Hippocampal formation (tissue), 2 donors: Measurements from ENCODE around the gene TOPAZ1.
A peak's percentile ranks its signal among the peaks of the same experiment; 100 is the strongest.
"Not testable (repeated sequence)": the region's sequence is repeated elsewhere in the genome, so short reads cannot be mapped to it uniquely, and the experiment has no call there.

Experiments used
- DNase-seq, 2 donors: peaks; one replicate each; lab custom pipeline; 2025; lab: John Stamatoyannopoulos, UW

Gene TOPAZ1

DNA sequence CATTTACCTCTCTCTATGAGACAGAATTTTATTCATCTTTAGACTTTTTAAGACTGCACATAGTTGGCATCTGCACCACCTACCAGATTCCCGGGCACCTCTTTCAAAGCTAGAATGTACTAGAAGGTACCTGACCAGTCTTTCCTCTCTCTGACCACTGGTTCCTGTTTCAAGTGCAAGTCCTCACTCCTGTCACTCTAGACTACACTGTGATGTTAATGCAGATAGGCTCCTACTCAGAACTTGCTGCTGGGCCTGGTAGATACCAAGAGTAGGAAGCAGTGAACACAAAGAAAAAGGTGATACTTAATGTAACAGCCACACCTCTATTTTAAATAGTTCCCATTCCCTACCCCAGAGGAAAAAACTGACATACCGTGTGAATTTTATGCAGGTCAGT lies 88.8 kb downstream of the TOPAZ1 start:
- no peak for DNase-seq

DNA sequence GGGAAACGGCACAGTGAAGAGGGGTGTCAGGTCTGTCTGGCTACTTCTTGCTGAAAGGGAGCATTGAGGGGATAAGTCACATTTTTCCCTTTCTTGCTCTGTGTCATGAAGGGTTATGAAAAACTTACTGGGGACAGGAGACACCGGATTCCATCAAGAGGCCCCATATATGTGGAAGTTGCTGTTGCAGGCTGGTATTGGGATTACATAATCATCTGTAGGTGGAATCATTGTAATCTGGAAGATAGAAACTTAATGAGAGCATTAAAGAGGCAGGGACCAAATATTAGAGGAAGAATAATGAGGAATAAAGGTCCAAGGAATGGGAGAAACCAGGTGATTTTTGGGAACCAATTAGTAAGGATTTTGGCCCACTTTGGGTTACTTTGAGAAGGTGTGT lies 92.6 kb downstream of the TOPAZ1 start:
- DNase-seq, result no peak

DNA sequence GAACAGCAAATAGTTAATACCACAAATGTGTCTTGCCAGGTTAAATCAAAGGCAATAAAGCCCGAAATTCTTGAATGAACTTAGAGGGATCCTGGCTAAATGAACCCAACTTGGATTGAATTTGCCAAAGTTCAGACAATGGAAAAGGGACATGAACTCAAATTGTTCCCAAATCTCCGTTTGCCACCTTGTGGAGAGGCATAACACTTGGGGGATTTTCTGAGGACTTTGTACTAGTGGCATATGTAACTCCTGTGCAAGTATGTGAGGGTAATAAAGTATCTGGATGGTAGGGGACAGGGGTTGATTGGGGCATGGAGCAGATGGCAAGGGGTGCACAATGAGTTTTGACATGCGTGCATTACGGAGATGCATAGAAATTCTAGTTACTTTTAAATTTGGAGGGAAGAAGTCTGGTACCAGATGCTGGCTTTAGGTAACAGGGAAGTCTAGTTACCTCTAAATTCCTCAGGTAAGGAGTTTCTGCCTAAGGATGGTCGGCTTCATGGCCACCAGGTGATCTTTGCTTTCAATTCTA lies 95.6 kb downstream of the TOPAZ1 start:
- no peak for DNase-seq

DNA sequence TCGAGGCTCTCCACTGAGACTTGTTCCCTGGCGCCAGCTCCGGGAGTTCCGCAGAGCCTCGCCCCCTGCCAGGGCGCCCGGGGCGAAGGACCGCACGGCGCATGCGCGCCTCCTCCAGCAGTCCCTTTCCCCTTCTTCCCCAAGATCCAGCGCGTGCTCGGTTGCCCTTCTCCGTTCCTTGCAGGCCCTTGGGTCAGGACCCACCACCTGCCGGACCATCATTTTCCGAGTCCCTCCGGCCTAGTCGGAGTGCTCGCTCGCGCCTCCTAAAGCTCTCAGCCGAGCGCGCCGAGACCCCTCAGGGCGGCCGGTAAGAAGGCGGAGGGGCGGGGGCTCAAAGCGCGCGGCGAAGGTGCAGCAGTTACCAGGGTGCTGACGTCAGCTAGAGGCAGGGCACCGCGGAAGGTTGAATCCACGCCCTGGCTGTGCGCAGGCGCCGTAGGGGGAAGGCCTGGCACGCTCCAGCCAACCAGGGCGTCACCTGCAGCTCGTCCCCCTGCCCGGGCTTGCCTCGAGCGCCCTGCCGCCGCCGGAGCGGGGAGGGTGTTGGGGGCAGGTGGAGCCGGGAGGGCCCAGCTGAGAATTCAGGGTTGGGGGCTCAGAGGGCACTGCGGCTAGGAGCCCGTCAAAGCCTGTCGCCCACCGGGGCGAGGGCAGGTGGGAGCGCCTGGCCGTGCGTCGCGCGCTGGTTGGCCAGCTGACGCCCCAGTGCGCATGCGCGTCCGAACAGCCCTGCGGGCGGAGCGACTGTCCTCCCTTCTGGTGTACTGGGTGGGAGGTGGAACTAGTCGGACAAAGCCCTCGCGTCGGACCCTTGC lies 96.5 kb downstream of the TOPAZ1 start, which contains the start of gene TCAIM:
TSS of gene TCAIM (plus strand) at position 757 of the 818 bp plus-strand sequence. CDS start 16,017 bp downstream, outside the sequence.
- peak; percentile 81 to 92 for DNase-seq

DNA sequence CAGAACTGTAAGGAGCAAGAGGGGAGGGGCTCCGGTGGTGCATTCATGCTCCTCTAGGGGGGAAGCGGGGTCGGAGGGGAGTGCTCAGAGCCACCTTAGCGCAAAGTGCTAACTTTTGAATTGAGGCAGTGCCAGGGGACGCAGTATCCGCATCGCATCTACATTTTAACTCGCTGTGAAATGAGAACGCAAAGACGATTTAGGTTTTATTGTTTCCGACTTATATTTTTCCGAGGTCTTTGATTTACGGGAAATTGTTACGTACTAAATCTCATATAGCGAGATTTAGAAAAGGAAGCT lies 97.1 kb downstream of the TOPAZ1 start:
- DNase-seq, result no peak

DNA sequence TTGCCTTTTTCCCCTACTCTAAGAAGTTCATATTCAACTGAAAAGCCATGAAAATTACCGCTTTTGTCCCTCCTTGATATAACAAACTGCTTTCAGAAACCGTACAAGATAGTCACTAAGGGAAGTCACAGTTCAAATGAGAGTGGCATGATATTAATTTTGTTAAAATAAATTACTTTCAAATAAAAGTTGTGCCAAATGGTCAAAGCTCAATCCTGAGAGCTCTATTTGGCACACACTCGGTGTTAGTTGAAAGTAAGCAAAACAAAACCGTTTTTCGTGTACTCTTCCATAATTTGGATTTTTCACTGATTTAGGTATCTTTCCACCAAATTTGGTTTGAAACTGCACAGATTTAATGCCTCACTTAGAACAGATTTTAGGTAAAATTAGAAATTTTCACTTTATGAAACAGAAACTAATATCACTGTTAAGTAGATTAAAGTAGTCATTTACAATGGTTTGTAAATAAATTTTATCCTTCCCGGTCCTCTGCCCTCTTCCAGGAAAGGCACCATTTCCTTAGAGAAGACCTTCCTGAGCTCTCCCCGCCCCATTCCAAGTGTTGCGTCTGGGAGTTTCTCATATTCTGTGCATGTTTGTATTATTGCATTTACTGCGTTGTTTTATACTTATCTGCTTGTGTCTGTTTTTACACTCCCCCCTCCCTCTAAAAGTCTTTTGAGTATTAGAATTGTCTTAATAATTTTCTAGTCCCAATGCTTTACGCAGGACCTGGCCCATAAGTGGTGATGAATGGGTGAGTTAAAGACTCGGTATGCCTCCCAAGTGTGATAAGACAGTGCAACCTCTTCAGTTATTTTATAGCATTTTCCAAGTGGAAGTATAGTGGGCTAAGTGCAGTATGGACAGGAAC lies 97.7 kb downstream of the TOPAZ1 start:
- DNase-seq, result no peak

DNA sequence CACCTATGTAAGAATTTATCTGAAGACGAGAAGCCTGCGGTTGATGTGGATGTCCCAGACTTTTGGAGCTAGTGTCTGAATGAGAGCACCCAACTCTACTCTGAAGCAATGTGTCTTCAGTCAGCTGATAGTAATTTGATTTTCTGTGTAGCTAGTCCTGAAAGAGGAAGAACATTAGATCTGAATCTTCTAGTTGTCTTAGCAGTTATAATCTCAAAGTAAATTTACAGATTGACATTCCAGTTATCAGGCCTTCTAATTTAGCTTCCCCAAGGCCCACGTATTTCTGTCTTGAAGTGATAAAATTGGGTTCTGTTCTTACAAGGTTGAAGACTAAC lies 98.3 kb downstream of the TOPAZ1 start:
- DNase-seq, result no peak

DNA sequence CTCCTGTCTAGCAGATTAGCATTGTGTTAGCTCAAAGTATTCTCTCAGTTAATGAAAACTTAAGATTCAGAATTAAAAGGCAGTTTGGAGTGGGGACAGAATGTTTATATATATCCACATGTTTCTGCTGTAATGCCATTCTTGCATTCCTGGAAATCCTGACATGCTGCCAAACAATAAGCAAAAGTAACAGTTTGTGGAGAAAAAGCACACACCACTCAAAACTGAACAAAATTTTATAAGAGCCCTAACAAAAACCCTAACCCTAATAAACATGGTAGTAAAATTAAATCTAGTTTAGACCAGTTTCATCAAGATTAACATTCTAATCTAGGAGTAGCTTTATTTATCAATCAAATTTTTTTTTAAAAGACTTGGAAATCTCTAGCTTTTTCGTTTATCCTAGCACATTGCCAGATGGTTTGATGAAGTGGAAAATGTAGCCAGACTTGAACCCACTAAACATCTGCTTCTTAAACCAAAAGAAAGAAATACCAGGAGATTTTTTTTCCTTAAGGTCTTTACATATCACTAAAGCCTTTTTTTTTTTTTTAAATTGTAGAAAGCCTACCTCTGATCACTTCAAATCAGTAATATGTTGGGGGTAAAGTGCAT lies 100.6 kb downstream of the TOPAZ1 start:
- DNase-seq, result no peak

DNA sequence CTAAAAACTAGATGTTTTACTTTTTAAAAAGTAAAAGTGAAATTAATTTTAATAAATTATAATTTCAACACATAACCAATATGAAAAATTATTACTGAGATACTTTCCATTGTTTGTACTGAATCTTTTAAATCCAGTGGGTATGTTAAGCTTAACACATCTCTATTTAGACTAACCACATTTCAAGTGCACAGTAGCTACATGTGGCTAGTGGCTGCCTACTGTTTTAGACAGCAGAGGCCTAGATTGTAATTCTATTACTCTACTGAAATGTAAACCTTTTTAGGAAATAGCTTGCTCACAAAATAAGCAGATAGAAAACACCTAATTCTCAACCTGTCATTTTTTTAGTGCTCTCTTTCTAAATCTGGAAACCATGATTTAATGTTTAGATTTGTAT lies 101.7 kb downstream of the TOPAZ1 start:
- DNase-seq, result no peak

DNA sequence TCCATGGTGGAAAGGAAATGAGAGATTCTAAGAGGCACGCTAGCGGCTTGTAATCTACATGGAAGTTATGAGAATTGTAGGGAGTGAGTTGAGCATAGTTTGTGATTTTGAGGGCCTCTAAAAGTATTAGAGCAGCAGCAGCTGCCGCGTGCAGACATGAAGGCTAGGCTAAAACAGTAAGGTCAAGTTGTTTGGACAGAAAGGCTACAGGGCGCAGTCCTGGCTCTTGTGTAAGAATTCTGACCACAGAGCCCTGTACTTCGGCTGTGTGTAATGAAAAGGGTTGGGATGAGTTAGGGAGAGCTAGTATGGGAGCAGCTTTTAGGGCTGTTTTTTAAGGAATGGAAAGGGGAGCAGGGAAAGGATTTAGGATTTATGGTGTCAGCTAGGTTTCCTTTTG lies 104.9 kb downstream of the TOPAZ1 start:
- DNase-seq, result not testable (repeated sequence)

DNA sequence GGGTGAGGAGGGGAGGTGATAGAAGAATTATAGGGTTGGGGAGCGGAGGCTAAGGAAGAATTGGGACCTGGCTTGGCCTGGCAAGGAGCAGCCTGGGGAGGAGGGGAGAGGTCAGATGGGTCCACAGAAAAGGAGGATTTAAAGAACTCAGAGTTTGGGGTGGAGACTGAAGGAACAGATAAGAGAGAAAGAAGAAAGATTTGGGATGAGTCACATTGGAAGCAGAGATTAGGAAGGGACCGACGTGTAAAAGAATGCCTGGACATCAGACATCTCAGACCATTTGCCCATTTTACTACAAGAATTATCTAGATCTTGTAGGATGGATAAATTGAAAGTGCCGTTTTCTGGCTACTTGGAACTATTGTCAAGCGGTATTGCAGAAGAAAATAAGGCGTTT lies 107.3 kb downstream of the TOPAZ1 start:
- no peak for DNase-seq

DNA sequence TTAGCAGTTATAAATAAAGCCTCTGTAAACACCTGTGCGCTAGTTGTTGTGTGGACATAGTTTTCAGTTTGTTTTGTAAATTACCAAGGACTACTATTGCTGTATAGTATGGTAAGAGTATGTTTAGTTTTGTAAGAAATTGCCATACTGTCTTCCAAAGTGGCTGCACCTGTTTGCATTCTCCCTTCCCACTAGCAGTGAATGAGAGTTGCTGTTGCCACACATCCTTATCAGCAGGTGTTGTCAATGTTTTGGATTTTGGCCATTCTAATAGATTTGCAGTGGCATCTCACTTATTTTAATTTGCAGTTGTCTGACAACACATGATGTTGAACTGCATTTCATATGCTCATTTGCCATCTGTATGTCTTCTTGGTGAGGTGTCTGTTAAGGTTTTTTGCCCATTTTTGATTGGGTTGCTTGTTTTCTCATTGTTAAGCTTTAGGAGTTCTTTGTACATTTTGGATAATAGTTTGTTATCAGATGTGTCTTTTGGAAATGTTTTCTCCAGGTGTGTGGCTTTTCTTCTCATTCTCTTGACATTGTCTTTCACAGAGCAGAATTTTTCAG lies 111.8 kb downstream of the TOPAZ1 start:
- no peak for DNase-seq

DNA sequence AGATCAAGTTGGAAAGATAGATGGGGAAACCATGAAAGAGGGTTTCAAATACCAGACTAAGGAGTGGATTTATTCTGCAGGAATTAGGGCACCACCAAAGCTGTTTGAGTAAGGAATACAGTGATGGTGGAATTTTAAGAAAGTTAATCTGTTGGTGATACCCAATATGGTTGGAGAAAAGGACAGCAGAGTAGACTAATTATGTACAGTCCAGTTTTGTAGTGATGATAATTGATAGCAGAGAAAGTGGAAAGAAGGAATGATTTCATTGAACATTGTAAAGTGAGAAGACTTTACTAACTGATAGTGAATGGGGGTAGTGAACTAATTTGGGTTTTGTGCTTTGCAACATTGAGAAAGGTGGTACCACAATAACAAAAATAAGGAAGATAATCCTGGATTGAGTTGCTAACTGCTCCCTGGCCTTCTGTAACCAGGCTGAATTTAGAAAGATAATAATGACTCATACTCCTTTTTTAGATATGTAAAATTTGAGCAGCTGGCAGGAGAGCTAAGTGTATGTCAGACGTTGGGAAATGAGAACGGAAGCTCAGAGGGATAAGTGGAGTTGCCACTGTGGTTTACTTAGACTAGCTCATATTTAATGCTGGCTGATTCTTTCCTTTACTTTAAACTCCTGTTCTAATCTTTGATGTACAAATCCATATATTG lies 113.8 kb downstream of the TOPAZ1 start:
- peak in 1 of 2 donors; percentile 16 for DNase-seq

DNA sequence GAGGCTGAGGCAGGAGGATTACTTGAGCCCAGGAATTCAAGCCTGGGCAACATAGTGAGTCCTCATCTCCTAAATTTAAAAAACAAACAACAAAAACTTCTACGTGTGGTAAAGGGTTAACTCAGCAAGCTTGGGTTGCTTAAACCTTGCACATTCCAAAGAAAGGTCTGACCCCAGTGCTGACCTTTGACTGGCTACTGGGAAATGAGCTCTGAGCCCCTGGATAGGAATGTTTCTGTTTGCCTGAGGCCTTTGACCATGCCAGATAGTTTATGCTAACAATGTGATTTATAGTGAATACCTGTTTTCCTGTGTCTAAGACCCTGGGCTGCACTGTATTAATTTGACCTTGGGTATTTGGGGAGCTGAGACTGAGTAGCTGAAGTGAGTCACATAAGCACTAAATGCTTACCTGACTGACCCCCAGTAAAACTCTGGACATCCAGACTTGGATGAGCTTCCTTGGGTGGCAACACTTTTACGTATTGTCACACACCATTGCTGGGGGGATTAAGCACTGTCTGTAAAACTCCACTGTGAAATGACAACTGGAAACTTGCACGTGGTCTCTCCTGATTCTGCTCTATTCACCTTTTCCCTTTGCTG lies 117.6 kb downstream of the TOPAZ1 start:
- no peak for DNase-seq

DNA sequence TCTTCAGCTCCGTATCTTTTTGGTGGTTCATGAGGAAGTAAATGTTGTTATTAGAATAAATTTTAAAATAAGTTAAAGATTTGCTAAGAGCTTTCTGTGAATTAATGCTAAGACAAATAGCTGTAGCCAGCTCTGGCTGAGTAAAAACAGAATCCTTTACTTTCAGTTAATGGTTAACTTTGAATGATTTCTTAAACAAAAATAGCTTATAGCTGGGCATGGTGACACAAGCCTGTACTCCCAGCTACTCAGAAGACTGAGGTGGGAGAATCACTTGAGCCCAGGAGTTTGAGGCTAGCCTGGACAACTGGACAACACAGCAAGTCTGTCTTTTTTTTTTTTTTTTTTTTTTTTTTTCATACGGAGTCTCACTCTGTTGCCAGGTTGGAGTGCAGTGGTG lies 121.9 kb downstream of the TOPAZ1 start:
- no peak for DNase-seq

DNA sequence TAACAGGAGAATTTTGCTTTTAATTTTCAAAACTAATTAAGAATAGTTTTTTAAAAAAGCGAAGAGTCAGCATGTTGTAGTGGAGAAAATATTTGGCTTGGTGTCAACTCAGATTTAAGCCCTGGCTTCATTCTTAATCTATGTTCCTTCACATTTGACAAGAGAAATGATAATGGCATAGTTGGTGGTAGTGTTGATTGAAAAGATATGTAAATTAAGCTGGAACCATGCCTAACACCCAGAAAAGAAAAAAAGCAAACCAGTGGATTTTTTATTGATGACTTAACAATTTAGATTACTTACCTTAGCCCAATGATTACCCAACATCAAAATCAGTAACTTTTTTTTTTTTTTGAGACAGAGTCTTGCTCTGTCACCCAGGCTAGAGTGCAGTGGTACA lies 124.3 kb downstream of the TOPAZ1 start:
- DNase-seq, result no peak

DNA sequence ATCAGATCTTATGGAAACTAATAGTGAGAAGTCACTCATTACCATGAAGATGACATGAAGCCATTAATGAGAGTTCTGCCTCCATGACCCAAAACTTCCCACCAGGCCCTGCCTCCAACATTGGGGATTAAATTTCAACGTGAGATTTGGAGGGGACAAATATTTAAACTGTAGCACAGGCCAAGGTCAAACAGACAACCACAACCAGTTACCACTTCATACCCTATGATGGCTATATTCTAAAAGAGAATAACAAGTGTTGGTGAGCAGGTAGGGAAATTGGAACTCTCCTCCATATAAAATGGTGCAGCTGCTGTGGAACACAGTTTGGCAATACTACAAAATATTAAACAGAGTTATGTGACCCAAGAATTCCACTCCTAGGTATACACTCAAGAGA lies 133.8 kb downstream of the TOPAZ1 start:
- DNase-seq, result no peak
